NAMALWA (cell line): Measurements from ENCODE around the gene EPB41L1.

Experiments
- DNase-seq: peaks from one replicate; pipeline ENCODE4 v3.0.0-alpha.2; 2015; ENCODE audit warnings: low spot score

EPB41L1 gene

GRCh38 chr20:36196676-36197075 lies 42.1 kb downstream of the EPB41L1 start:
- no peak for DNase-seq

GRCh38 chr20:36197271-36197670 lies 42.7 kb downstream of the EPB41L1 start:
- DNase-seq, result no peak

GRCh38 chr20:36199345-36200257 lies 45.1 kb downstream of the EPB41L1 start:
- peak; percentile 85 for DNase-seq

GRCh38 chr20:36200451-36200850 lies 45.9 kb downstream of the EPB41L1 start:
- DNase-seq, result no peak

GRCh38 chr20:36201198-36201597 lies 46.7 kb downstream of the EPB41L1 start:
- DNase-seq, result no peak

GRCh38 chr20:36202891-36203338 lies 48.4 kb downstream of the EPB41L1 start:
- peak; percentile 77 for DNase-seq

- DNase-seq, result no peak
These were observed 49.3 kb downstream of the EPB41L1 start for GRCh38 chr20:36203861-36204260.

GRCh38 chr20:36205026-36205425 lies 50.5 kb downstream of the EPB41L1 start:
- no peak for DNase-seq

- no peak for DNase-seq
These were observed 51.5 kb downstream of the EPB41L1 start for GRCh38 chr20:36206068-36206467.

GRCh38 chr20:36206641-36207040 lies 52.1 kb downstream of the EPB41L1 start:
- DNase-seq, result no peak

GRCh38 chr20:36207602-36208001 lies 53.1 kb downstream of the EPB41L1 start:
- no peak for DNase-seq

- no peak for DNase-seq
These were observed 53.7 kb downstream of the EPB41L1 start for GRCh38 chr20:36208257-36208656.

GRCh38 chr20:36210436-36211021 lies 56.0 kb downstream of the EPB41L1 start:
- DNase-seq, result no peak

GRCh38 chr20:36213362-36213761 lies 58.8 kb downstream of the EPB41L1 start:
- no peak for DNase-seq

GRCh38 chr20:36214684-36215256 lies 60.2 kb downstream of the EPB41L1 start:
- peak; percentile 58 for DNase-seq

GRCh38 chr20:36215778-36216177 lies 61.2 kb downstream of the EPB41L1 start:
- no peak for DNase-seq

GRCh38 chr20:36216314-36217025 lies 61.9 kb downstream of the EPB41L1 start:
- no peak for DNase-seq

- peak; percentile 30 for DNase-seq
These were observed 62.7 kb downstream of the EPB41L1 start for GRCh38 chr20:36217226-36217625.

GRCh38 chr20:36218380-36219064 lies 64.0 kb downstream of the EPB41L1 start:
- no peak for DNase-seq

- no peak for DNase-seq
These were observed 65.2 kb downstream of the EPB41L1 start for GRCh38 chr20:36219671-36220220.

GRCh38 chr20:36225666-36226065 lies 71.1 kb downstream of the EPB41L1 start:
- DNase-seq, result no peak
